ENCODE measurements around the gene HMGB4.

DNA sequence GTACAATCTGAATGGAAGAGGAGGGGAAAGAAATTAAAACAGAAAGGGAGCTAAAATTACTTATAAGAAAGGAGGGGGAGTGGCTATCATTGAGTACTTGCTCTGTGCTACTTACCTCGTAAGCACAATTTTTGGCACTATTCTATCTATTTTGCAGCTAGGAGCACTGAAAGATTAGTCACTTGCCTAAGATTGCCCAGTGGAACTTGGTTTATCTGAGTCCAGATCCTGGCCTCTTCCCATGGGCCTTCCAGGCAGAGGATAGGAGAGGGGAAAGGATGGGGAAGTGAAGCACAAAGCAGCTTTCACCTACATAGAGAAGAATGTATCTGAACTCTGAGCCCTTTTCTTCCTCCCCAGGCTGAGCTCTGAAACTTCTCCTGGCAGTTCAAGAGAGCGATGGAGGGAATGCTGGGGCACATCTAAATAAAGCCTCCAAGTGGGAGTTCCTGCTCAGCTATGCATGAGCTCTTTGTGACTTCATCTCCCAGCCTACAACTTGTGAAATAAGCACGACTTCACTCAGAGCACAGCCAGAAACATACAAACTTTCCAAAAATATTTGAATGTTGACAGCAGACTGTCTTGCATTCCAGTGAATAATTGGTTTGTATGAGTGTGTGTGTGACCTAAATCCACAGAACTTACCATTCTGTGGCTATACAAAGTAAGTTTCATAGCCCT is 29.4 kb downstream of the HMGB4 start:
- TF ChIP-seq EZH2 (IDR thresholded peaks at IDR 0.05; ENCODE audit: borderline replicate concordance, insufficient read depth, low read length, poor library complexity, severe bottlenecking): no peak
- TF ChIP-seq, protein P1, sequence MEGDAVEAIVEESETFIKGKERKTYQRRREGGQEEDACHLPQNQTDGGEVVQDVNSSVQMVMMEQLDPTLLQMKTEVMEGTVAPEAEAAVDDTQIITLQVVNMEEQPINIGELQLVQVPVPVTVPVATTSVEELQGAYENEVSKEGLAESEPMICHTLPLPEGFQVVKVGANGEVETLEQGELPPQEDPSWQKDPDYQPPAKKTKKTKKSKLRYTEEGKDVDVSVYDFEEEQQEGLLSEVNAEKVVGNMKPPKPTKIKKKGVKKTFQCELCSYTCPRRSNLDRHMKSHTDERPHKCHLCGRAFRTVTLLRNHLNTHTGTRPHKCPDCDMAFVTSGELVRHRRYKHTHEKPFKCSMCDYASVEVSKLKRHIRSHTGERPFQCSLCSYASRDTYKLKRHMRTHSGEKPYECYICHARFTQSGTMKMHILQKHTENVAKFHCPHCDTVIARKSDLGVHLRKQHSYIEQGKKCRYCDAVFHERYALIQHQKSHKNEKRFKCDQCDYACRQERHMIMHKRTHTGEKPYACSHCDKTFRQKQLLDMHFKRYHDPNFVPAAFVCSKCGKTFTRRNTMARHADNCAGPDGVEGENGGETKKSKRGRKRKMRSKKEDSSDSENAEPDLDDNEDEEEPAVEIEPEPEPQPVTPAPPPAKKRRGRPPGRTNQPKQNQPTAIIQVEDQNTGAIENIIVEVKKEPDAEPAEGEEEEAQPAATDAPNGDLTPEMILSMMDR (IDR thresholded peaks at IDR 0.05; ENCODE audit: poor library complexity, severe bottlenecking): no peak
- TF ChIP-seq POLR2AphosphoS5 (IDR thresholded peaks at IDR 0.05): no peak

Data from neural cell (in vitro differentiated cells).